Body of pancreas (tissue), 4 donors: Measurements from ENCODE around the gene ABL2.

ENCODE experiments used
- POLR2A ChIP-seq, 3 donors: fragments of 450-650 bp; IDR thresholded peaks; one replicate each; pipeline ENCODE4 v1.6.1; 2016; ENCODE audit warnings: antibody characterized with exemption in 3 of 3, mild to moderate bottlenecking in 2 of 3
- TF ChIP-seq, protein P1 (sequence below), 7 experiments: fragments of 450-650 bp in 4 of 7; fragments of 200-600 bp in 3 of 7; sonication (generic) in 3 of 7; IDR thresholded peaks; one replicate each; pipeline ENCODE4 v1.5.1; 2016 to 2019; ENCODE audit warnings: antibody characterized with exemption in 7 of 7

GRCh38 chr1:179129702-179130473 is 99.6 kb downstream of the ABL2 start:
- TF ChIP-seq, protein P1, sequence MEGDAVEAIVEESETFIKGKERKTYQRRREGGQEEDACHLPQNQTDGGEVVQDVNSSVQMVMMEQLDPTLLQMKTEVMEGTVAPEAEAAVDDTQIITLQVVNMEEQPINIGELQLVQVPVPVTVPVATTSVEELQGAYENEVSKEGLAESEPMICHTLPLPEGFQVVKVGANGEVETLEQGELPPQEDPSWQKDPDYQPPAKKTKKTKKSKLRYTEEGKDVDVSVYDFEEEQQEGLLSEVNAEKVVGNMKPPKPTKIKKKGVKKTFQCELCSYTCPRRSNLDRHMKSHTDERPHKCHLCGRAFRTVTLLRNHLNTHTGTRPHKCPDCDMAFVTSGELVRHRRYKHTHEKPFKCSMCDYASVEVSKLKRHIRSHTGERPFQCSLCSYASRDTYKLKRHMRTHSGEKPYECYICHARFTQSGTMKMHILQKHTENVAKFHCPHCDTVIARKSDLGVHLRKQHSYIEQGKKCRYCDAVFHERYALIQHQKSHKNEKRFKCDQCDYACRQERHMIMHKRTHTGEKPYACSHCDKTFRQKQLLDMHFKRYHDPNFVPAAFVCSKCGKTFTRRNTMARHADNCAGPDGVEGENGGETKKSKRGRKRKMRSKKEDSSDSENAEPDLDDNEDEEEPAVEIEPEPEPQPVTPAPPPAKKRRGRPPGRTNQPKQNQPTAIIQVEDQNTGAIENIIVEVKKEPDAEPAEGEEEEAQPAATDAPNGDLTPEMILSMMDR (IDR thresholded peaks at IDR 0.05), result no peak
- TF ChIP-seq POLR2A (IDR thresholded peaks at IDR 0.05), result no peak
